HG03060 (cell line): ENCODE results near the gene TAS2R41.

Source experiments
- ATAC-seq: cut with Tn5 transposase; IDR thresholded peaks from one replicate; pipeline ENCODE4 v1.9.1; 2021; ENCODE audit warnings: low read depth, moderate number of reproducible peaks; ENCODE audit not compliant: unreplicated experiment

The TAS2R41 gene

GRCh38 chr7:143492043-143492471, 14.4 kb downstream of the TAS2R41 start:
- no peak for ATAC-seq

- no peak for ATAC-seq
These were observed 15.4 kb downstream of the TAS2R41 start for GRCh38 chr7:143492799-143493739.

GRCh38 chr7:143493751-143494150, 16.1 kb downstream of the TAS2R41 start:
- no peak for ATAC-seq

- no peak for ATAC-seq
These were observed 16.9 kb downstream of the TAS2R41 start for GRCh38 chr7:143494622-143495021.

GRCh38 chr7:143495851-143496250, 18.2 kb downstream of the TAS2R41 start:
- ATAC-seq = no peak

- no peak for ATAC-seq
These were observed 18.6 kb downstream of the TAS2R41 start for GRCh38 chr7:143496263-143496662.

- no peak for ATAC-seq
These were observed 19.5 kb downstream of the TAS2R41 start for GRCh38 chr7:143497008-143497795.

- no peak for ATAC-seq
These were observed 21.6 kb downstream of the TAS2R41 start for GRCh38 chr7:143499246-143499645.

GRCh38 chr7:143499743-143500348, 22.2 kb downstream of the TAS2R41 start:
- no peak for ATAC-seq

GRCh38 chr7:143503261-143503660, 25.6 kb downstream of the TAS2R41 start:
- ATAC-seq = no peak

- no peak for ATAC-seq
These were observed 26.7 kb downstream of the TAS2R41 start for GRCh38 chr7:143504215-143504936.

- ATAC-seq = no peak
These were observed 27.2 kb downstream of the TAS2R41 start for GRCh38 chr7:143504937-143505297.

GRCh38 chr7:143505838-143506237, 28.2 kb downstream of the TAS2R41 start:
- ATAC-seq = no peak

GRCh38 chr7:143507094-143507518, 29.4 kb downstream of the TAS2R41 start:
- no peak for ATAC-seq

GRCh38 chr7:143507534-143508055, 29.9 kb downstream of the TAS2R41 start:
- ATAC-seq = no peak

GRCh38 chr7:143510854-143511592, 33.4 kb downstream of the TAS2R41 start:
- no peak for ATAC-seq

- no peak for ATAC-seq
These were observed 33.9 kb downstream of the TAS2R41 start for GRCh38 chr7:143511593-143512047.

- no peak for ATAC-seq
These were observed 35.0 kb downstream of the TAS2R41 start for GRCh38 chr7:143512488-143513340.
